ENCODE results near the gene VAV1. TPM values are rescaled to one million over a fixed set of nuclear protein-coding genes. Genes with fewer than 3 reads are reported as not detected.

Gene VAV1
- total and polyA plus RNA-seq, 9 of the 15 experiments (the other 6 are each of a cell fraction or from before 2014, with no cell fraction given), result 0.46 to 20.1 (median 11.1) TPM

DNA sequence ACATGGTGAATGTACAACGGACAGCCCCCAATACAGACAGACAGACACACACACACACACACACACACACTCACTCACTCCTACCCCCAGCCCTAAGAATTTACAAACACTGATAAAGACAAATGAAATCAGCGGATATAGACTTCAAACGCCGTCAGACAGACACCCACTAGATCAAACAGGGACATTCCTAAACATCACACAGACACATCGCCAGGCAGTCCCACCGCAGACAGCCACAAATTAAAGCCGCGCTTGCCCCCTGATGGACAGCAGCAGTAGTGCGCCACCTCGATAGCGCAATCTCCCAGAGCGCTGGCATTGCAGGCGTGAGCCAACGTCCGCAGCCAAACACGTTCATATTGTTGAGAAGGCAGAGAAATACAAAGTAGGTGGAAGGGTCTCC, 90.2 kb downstream of the VAV1 start (continued):
- TF ChIP-seq, protein P1, sequence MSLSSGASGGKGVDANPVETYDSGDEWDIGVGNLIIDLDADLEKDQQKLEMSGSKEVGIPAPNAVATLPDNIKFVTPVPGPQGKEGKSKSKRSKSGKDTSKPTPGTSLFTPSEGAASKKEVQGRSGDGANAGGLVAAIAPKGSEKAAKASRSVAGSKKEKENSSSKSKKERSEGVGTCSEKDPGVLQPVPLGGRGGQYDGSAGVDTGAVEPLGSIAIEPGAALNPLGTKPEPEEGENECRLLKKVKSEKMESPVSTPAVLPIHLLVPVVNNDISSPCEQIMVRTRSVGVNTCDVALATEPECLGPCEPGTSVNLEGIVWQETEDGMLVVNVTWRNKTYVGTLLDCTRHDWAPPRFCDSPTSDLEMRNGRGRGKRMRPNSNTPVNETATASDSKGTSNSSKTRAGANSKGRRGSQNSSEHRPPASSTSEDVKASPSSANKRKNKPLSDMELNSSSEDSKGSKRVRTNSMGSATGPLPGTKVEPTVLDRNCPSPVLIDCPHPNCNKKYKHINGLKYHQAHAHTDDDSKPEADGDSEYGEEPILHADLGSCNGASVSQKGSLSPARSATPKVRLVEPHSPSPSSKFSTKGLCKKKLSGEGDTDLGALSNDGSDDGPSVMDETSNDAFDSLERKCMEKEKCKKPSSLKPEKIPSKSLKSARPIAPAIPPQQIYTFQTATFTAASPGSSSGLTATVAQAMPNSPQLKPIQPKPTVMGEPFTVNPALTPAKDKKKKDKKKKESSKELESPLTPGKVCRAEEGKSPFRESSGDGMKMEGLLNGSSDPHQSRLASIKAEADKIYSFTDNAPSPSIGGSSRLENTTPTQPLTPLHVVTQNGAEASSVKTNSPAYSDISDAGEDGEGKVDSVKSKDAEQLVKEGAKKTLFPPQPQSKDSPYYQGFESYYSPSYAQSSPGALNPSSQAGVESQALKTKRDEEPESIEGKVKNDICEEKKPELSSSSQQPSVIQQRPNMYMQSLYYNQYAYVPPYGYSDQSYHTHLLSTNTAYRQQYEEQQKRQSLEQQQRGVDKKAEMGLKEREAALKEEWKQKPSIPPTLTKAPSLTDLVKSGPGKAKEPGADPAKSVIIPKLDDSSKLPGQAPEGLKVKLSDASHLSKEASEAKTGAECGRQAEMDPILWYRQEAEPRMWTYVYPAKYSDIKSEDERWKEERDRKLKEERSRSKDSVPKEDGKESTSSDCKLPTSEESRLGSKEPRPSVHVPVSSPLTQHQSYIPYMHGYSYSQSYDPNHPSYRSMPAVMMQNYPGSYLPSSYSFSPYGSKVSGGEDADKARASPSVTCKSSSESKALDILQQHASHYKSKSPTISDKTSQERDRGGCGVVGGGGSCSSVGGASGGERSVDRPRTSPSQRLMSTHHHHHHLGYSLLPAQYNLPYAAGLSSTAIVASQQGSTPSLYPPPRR (CRISPR knock-in tag; IDR thresholded peaks at IDR 0.05; ENCODE audit: borderline replicate concordance), result no peak
- TF ChIP-seq GTF2A2 (tag; IDR thresholded peaks at IDR 0.05) (no peak), SIX5 (IDR thresholded peaks at IDR 0.05; ENCODE audit: borderline replicate concordance in 1 of 2, insufficient read depth in 1 of 2, low read depth in 1 of 2, low read length in 2 of 2) (no peak), NFATC3 (IDR thresholded peaks at IDR 0.05) (no peak), PURB (CRISPR knock-in tag; IDR thresholded peaks at IDR 0.05; ENCODE audit: low read depth) (no peak), ATF3 (IDR thresholded peaks at IDR 0.05) (no peak), ATF3 (CRISPR knock-in tag; conservative IDR thresholded peaks at IDR 0.05) (no peak), SREBF1 (IDR thresholded peaks at IDR 0.05; ENCODE audit: borderline replicate concordance, low read depth, low read length) (no peak), IRF1 (CRISPR knock-in tag; IDR thresholded peaks at IDR 0.05; ENCODE audit: borderline replicate concordance) (no peak)
- TF ChIP-seq, protein P2, sequence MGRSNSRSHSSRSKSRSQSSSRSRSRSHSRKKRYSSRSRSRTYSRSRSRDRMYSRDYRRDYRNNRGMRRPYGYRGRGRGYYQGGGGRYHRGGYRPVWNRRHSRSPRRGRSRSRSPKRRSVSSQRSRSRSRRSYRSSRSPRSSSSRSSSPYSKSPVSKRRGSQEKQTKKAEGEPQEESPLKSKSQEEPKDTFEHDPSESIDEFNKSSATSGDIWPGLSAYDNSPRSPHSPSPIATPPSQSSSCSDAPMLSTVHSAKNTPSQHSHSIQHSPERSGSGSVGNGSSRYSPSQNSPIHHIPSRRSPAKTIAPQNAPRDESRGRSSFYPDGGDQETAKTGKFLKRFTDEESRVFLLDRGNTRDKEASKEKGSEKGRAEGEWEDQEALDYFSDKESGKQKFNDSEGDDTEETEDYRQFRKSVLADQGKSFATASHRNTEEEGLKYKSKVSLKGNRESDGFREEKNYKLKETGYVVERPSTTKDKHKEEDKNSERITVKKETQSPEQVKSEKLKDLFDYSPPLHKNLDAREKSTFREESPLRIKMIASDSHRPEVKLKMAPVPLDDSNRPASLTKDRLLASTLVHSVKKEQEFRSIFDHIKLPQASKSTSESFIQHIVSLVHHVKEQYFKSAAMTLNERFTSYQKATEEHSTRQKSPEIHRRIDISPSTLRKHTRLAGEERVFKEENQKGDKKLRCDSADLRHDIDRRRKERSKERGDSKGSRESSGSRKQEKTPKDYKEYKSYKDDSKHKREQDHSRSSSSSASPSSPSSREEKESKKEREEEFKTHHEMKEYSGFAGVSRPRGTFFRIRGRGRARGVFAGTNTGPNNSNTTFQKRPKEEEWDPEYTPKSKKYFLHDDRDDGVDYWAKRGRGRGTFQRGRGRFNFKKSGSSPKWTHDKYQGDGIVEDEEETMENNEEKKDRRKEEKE (IDR thresholded peaks at IDR 0.05; ENCODE audit: borderline replicate concordance in 1 of 2, control insufficient read depth in 1 of 2, low read depth in 2 of 2, low read length in 1 of 2), result no peak
- TF ChIP-seq, protein P3, sequence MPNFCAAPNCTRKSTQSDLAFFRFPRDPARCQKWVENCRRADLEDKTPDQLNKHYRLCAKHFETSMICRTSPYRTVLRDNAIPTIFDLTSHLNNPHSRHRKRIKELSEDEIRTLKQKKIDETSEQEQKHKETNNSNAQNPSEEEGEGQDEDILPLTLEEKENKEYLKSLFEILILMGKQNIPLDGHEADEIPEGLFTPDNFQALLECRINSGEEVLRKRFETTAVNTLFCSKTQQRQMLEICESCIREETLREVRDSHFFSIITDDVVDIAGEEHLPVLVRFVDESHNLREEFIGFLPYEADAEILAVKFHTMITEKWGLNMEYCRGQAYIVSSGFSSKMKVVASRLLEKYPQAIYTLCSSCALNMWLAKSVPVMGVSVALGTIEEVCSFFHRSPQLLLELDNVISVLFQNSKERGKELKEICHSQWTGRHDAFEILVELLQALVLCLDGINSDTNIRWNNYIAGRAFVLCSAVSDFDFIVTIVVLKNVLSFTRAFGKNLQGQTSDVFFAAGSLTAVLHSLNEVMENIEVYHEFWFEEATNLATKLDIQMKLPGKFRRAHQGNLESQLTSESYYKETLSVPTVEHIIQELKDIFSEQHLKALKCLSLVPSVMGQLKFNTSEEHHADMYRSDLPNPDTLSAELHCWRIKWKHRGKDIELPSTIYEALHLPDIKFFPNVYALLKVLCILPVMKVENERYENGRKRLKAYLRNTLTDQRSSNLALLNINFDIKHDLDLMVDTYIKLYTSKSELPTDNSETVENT (CRISPR knock-in tag; IDR thresholded peaks at IDR 0.05), result no peak
- TF ChIP-seq, protein P4, sequence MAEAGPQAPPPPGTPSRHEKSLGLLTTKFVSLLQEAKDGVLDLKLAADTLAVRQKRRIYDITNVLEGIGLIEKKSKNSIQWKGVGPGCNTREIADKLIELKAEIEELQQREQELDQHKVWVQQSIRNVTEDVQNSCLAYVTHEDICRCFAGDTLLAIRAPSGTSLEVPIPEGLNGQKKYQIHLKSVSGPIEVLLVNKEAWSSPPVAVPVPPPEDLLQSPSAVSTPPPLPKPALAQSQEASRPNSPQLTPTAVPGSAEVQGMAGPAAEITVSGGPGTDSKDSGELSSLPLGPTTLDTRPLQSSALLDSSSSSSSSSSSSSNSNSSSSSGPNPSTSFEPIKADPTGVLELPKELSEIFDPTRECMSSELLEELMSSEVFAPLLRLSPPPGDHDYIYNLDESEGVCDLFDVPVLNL (CRISPR knock-in tag; IDR thresholded peaks at IDR 0.05; ENCODE audit: low read depth), result no peak

All from K562 (cell line).